ENCODE measurements around the gene PARD3.

Gene PARD3

GRCh38 chr10:34423673-34424625 is 391.1 kb downstream of the PARD3 start:
- H3K27ac Mint-ChIP-seq = no peak overlapping the region
- no peak for ATAC-seq
- H3K27me3 Mint-ChIP-seq = no peaks in the 10 kb centered on the region
- no peaks in the 10 kb centered on the region for H3K9me3 Mint-ChIP-seq
- no peak for DNase-seq
- H3K4me3 Mint-ChIP-seq = no peak overlapping the region
- H3K4me1 Mint-ChIP-seq = no peaks in the 10 kb centered on the region

- Mint-ChIP-seq H3K4me1 (no peaks in the 10 kb centered on the region), H3K9me3 (no peaks in the 10 kb centered on the region), H3K27me3 (no peaks in the 10 kb centered on the region), H3K27ac (no peak overlapping the region), H3K4me3 (no peak overlapping the region)
- no peak for ATAC-seq
- DNase-seq = no peak
These were observed 394.3 kb downstream of the PARD3 start for GRCh38 chr10:34420795-34421194.

GRCh38 chr10:34420273-34420672 is 394.8 kb downstream of the PARD3 start:
- Mint-ChIP-seq H3K27me3 (no peaks in the 10 kb centered on the region), H3K27ac (no peak overlapping the region), H3K4me3 (no peak overlapping the region), H3K9me3 (no peaks in the 10 kb centered on the region), H3K4me1 (no peaks in the 10 kb centered on the region)
- ATAC-seq (no peak), DNase-seq (no peak)

- Mint-ChIP-seq H3K27ac (no peak overlapping the region), H3K27me3 (no peaks in the 10 kb centered on the region), H3K9me3 (no peaks in the 10 kb centered on the region), H3K4me1 (no peaks in the 10 kb centered on the region), H3K4me3 (no peak overlapping the region)
- ATAC-seq (no peak), DNase-seq (no peak)
These were observed 400.1 kb downstream of the PARD3 start for GRCh38 chr10:34415039-34415438.

- ATAC-seq = no peak
- no peak for DNase-seq
- Mint-ChIP-seq H3K27me3 (no peaks in the 10 kb centered on the region), H3K27ac (no peak overlapping the region), H3K9me3 (no peaks in the 10 kb centered on the region), H3K4me1 (no peaks in the 10 kb centered on the region), H3K4me3 (no peak overlapping the region)
These were observed 401.1 kb downstream of the PARD3 start for GRCh38 chr10:34413756-34414587.

GRCh38 chr10:34413214-34413613 is 401.9 kb downstream of the PARD3 start:
- Mint-ChIP-seq H3K27ac (no peak overlapping the region), H3K9me3 (no peaks in the 10 kb centered on the region), H3K4me3 (no peak overlapping the region), H3K27me3 (no peaks in the 10 kb centered on the region), H3K4me1 (no peaks in the 10 kb centered on the region)
- no peak for ATAC-seq
- no peak for DNase-seq

- ATAC-seq (no peak), DNase-seq (no peak)
- Mint-ChIP-seq H3K4me1 (no peaks in the 10 kb centered on the region), H3K4me3 (no peak overlapping the region), H3K27me3 (no peaks in the 10 kb centered on the region), H3K27ac (no peak overlapping the region), H3K9me3 (no peaks in the 10 kb centered on the region)
These were observed 406.1 kb downstream of the PARD3 start for GRCh38 chr10:34408956-34409355.

- H3K4me3 Mint-ChIP-seq = no peak overlapping the region
- no peak overlapping the region for H3K27ac Mint-ChIP-seq
- DNase-seq (no peak), ATAC-seq (no peak)
- H3K4me1 Mint-ChIP-seq = no peaks in the 10 kb centered on the region
- no peaks in the 10 kb centered on the region for H3K27me3 Mint-ChIP-seq
- no peaks in the 10 kb centered on the region for H3K9me3 Mint-ChIP-seq
These were observed 406.7 kb downstream of the PARD3 start for GRCh38 chr10:34408381-34408780.

- no peak overlapping the region for H3K4me3 Mint-ChIP-seq
- H3K27ac Mint-ChIP-seq = peak overlapping the region in 1 of 2 donors; percentile 12
- no peaks in the 10 kb centered on the region for H3K27me3 Mint-ChIP-seq
- ATAC-seq (no peak), DNase-seq (no peak)
- no peaks in the 10 kb centered on the region for H3K9me3 Mint-ChIP-seq
- no peaks in the 10 kb centered on the region for H3K4me1 Mint-ChIP-seq
These were observed 407.7 kb downstream of the PARD3 start for GRCh38 chr10:34407324-34407805.

GRCh38 chr10:34406463-34407323 is 408.4 kb downstream of the PARD3 start:
- H3K4me1 Mint-ChIP-seq = no peaks in the 10 kb centered on the region
- ATAC-seq = no peak
- no peak overlapping the region for H3K27ac Mint-ChIP-seq
- H3K27me3 Mint-ChIP-seq = no peaks in the 10 kb centered on the region
- H3K9me3 Mint-ChIP-seq = no peaks in the 10 kb centered on the region
- no peak overlapping the region for H3K4me3 Mint-ChIP-seq
- DNase-seq = no peak

- no peaks in the 10 kb centered on the region for H3K9me3 Mint-ChIP-seq
- H3K4me1 Mint-ChIP-seq = no peaks in the 10 kb centered on the region
- no peak overlapping the region for H3K27ac Mint-ChIP-seq
- H3K27me3 Mint-ChIP-seq = no peaks in the 10 kb centered on the region
- ATAC-seq (no peak), DNase-seq (no peak)
- H3K4me3 Mint-ChIP-seq = no peak overlapping the region
These were observed 409.3 kb downstream of the PARD3 start for GRCh38 chr10:34405611-34406462.

GRCh38 chr10:34403512-34403911 is 411.6 kb downstream of the PARD3 start:
- ATAC-seq (no peak), DNase-seq (no peak)
- H3K4me3 Mint-ChIP-seq = no peak overlapping the region
- H3K27me3 Mint-ChIP-seq = no peaks in the 10 kb centered on the region
- no peaks in the 10 kb centered on the region for H3K4me1 Mint-ChIP-seq
- no peaks in the 10 kb centered on the region for H3K9me3 Mint-ChIP-seq
- no peak overlapping the region for H3K27ac Mint-ChIP-seq

- H3K9me3 Mint-ChIP-seq = no peaks in the 10 kb centered on the region
- no peaks in the 10 kb centered on the region for H3K4me1 Mint-ChIP-seq
- ATAC-seq = no peak
- H3K27ac Mint-ChIP-seq = no peak overlapping the region
- no peak for DNase-seq
- no peak overlapping the region for H3K4me3 Mint-ChIP-seq
- H3K27me3 Mint-ChIP-seq = no peaks in the 10 kb centered on the region
These were observed 415.0 kb downstream of the PARD3 start for GRCh38 chr10:34400075-34400474.

GRCh38 chr10:34399013-34399412 is 416.1 kb downstream of the PARD3 start:
- H3K4me1 Mint-ChIP-seq = no peaks in the 10 kb centered on the region
- no peak for ATAC-seq
- H3K27me3 Mint-ChIP-seq = no peaks in the 10 kb centered on the region
- H3K9me3 Mint-ChIP-seq = no peaks in the 10 kb centered on the region
- no peak overlapping the region for H3K4me3 Mint-ChIP-seq
- no peak overlapping the region for H3K27ac Mint-ChIP-seq
- no peak for DNase-seq
